ENCODE results near the gene LRP2BP. TPM values are rescaled to one million over a fixed set of nuclear protein-coding genes. Genes with fewer than 3 reads are reported as not detected.
A peak's percentile ranks its signal among the peaks of the same experiment; 100 is the strongest.

Gene LRP2BP
- total RNA-seq, 1 experiment from 2014 or later, result 0.33 TPM

- TF ChIP-seq, protein P1, sequence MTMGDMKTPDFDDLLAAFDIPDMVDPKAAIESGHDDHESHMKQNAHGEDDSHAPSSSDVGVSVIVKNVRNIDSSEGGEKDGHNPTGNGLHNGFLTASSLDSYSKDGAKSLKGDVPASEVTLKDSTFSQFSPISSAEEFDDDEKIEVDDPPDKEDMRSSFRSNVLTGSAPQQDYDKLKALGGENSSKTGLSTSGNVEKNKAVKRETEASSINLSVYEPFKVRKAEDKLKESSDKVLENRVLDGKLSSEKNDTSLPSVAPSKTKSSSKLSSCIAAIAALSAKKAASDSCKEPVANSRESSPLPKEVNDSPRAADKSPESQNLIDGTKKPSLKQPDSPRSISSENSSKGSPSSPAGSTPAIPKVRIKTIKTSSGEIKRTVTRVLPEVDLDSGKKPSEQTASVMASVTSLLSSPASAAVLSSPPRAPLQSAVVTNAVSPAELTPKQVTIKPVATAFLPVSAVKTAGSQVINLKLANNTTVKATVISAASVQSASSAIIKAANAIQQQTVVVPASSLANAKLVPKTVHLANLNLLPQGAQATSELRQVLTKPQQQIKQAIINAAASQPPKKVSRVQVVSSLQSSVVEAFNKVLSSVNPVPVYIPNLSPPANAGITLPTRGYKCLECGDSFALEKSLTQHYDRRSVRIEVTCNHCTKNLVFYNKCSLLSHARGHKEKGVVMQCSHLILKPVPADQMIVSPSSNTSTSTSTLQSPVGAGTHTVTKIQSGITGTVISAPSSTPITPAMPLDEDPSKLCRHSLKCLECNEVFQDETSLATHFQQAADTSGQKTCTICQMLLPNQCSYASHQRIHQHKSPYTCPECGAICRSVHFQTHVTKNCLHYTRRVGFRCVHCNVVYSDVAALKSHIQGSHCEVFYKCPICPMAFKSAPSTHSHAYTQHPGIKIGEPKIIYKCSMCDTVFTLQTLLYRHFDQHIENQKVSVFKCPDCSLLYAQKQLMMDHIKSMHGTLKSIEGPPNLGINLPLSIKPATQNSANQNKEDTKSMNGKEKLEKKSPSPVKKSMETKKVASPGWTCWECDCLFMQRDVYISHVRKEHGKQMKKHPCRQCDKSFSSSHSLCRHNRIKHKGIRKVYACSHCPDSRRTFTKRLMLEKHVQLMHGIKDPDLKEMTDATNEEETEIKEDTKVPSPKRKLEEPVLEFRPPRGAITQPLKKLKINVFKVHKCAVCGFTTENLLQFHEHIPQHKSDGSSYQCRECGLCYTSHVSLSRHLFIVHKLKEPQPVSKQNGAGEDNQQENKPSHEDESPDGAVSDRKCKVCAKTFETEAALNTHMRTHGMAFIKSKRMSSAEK (CRISPR knock-in tag; IDR thresholded peaks at IDR 0.05; ENCODE audit: borderline replicate concordance), result no peak
- no peak for TF ChIP-seq NFE2L1 (CRISPR knock-in tag; IDR thresholded peaks at IDR 0.05)
- no peak for TF ChIP-seq GABPB1 (CRISPR knock-in tag; IDR thresholded peaks at IDR 0.05)
- TF ChIP-seq E2F5 (CRISPR knock-in tag; IDR thresholded peaks at IDR 0.05), result no peak
Observed at GRCh38 chr4:185344743-185345538, 50.8 kb downstream of the LRP2BP start (continued).

- H3K27ac Mint-ChIP-seq, result peak overlapping the region; percentile 25
- no peak for TF ChIP-seq ZNF121 (CRISPR knock-in tag; IDR thresholded peaks at IDR 0.05)
- no peak for TF ChIP-seq PRRX2 (CRISPR knock-in tag; IDR thresholded peaks at IDR 0.05)
- no peak for TF ChIP-seq ZNF416 (CRISPR knock-in tag; IDR thresholded peaks at IDR 0.05)
- TF ChIP-seq MLX (CRISPR knock-in tag; IDR thresholded peaks at IDR 0.05), result no peak
- no peak for TF ChIP-seq RELA (CRISPR knock-in tag; IDR thresholded peaks at IDR 0.05; ENCODE audit: borderline replicate concordance)
- TF ChIP-seq ELF4 (CRISPR knock-in tag; IDR thresholded peaks at IDR 0.05; ENCODE audit: low read depth), result no peak
- TF ChIP-seq, protein P2, sequence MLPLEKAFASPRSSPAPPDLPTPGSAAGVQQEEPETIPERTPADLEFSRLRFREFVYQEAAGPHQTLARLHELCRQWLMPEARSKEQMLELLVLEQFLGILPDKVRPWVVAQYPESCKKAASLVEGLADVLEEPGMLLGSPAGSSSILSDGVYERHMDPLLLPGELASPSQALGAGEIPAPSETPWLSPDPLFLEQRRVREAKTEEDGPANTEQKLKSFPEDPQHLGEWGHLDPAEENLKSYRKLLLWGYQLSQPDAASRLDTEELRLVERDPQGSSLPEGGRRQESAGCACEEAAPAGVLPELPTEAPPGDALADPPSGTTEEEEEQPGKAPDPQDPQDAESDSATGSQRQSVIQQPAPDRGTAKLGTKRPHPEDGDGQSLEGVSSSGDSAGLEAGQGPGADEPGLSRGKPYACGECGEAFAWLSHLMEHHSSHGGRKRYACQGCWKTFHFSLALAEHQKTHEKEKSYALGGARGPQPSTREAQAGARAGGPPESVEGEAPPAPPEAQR (CRISPR knock-in tag; IDR thresholded peaks at IDR 0.05), result no peak
- no peak for TF ChIP-seq FOXJ3 (CRISPR knock-in tag; IDR thresholded peaks at IDR 0.05; ENCODE audit: borderline replicate concordance)
- TF ChIP-seq, protein P3, sequence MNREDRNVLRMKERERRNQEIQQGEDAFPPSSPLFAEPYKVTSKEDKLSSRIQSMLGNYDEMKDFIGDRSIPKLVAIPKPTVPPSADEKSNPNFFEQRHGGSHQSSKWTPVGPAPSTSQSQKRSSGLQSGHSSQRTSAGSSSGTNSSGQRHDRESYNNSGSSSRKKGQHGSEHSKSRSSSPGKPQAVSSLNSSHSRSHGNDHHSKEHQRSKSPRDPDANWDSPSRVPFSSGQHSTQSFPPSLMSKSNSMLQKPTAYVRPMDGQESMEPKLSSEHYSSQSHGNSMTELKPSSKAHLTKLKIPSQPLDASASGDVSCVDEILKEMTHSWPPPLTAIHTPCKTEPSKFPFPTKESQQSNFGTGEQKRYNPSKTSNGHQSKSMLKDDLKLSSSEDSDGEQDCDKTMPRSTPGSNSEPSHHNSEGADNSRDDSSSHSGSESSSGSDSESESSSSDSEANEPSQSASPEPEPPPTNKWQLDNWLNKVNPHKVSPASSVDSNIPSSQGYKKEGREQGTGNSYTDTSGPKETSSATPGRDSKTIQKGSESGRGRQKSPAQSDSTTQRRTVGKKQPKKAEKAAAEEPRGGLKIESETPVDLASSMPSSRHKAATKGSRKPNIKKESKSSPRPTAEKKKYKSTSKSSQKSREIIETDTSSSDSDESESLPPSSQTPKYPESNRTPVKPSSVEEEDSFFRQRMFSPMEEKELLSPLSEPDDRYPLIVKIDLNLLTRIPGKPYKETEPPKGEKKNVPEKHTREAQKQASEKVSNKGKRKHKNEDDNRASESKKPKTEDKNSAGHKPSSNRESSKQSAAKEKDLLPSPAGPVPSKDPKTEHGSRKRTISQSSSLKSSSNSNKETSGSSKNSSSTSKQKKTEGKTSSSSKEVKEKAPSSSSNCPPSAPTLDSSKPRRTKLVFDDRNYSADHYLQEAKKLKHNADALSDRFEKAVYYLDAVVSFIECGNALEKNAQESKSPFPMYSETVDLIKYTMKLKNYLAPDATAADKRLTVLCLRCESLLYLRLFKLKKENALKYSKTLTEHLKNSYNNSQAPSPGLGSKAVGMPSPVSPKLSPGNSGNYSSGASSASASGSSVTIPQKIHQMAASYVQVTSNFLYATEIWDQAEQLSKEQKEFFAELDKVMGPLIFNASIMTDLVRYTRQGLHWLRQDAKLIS (CRISPR knock-in tag; IDR thresholded peaks at IDR 0.05; ENCODE audit: borderline replicate concordance), result no peak
- TF ChIP-seq ESRRA (CRISPR knock-in tag; IDR thresholded peaks at IDR 0.05; ENCODE audit: borderline replicate concordance), result no peak
- no peak for TF ChIP-seq SP1 (CRISPR knock-in tag; conservative IDR thresholded peaks at IDR 0.05)
- no peak for TF ChIP-seq TEAD4 (CRISPR knock-in tag; IDR thresholded peaks at IDR 0.05)
- TF ChIP-seq ZNF281 (CRISPR knock-in tag; IDR thresholded peaks at IDR 0.05), result no peak
- TF ChIP-seq ETV6 (CRISPR knock-in tag; IDR thresholded peaks at IDR 0.05), result no peak
- TF ChIP-seq NFE2L1 (CRISPR knock-in tag; IDR thresholded peaks at IDR 0.05), result no peak
Observed at GRCh38 chr4:185343726-185344581, 51.8 kb downstream of the LRP2BP start.

More at GRCh38 chr4:185343726-185344581, 51.8 kb downstream of the LRP2BP start:
- POLR2A ChIA-PET, result no interaction called here
- ATAC-seq (no peak), DNase-seq (ENCODE audit: low spot score) (no peak)
- H3K9me3 Mint-ChIP-seq, result peaks cover 6% of the 10 kb centered on the region
- CTCF ChIA-PET, result no interaction called here
- H3K4me3 Mint-ChIP-seq, result no peak overlapping the region
- peaks cover 37% of the 10 kb centered on the region for H3K36me3 Mint-ChIP-seq
- peaks cover 4% of the 10 kb centered on the region for H3K4me1 Mint-ChIP-seq
- H3K27me3 Mint-ChIP-seq (ENCODE audit: low read depth), result no peaks in the 10 kb centered on the region

Measured in WTC11 (cell line).